Smooth muscle cell (in vitro differentiated cells): Measurements from ENCODE around the gene TMEM139. TPM values are rescaled to one million over a fixed set of nuclear protein-coding genes. Genes with fewer than 3 reads are reported as not detected.

Source experiments
- DNase-seq: peaks from one replicate; lab custom pipeline; 2025; ENCODE audit not compliant: unreplicated experiment; lab: John Stamatoyannopoulos, UW
- H2AFZ ChIP-seq: fragments of 200-600 bp; sonication (generic); 2 replicates; pipeline ENCODE4 v1.6.0; 2016; ENCODE audit warnings: antibody characterized with exemption, low read depth, mild to moderate bottlenecking
- H3F3A ChIP-seq: fragments of 200-600 bp; sonication (generic); 2 replicates; pipeline ENCODE4 v1.6.0; 2017; ENCODE audit warnings: antibody characterized with exemption, low read depth
- H3K27ac ChIP-seq: fragments of 200-600 bp; sonication (generic); 2 replicates; pipeline ENCODE4 v1.5.1; 2016; ENCODE audit warnings: low read depth, mild to moderate bottlenecking
- H3K27me3 ChIP-seq: fragments of 200-600 bp; sonication (generic); 2 replicates; pipeline ENCODE4 v1.6.1; 2016; ENCODE audit warnings: low read depth, mild to moderate bottlenecking
- H3K36me3 ChIP-seq: fragments of 200-600 bp; sonication (generic); 2 replicates; pipeline ENCODE4 v1.5.1; 2016; ENCODE audit warnings: low read depth
- H3K4me1 ChIP-seq: fragments of 200-600 bp; sonication (generic); 2 replicates; pipeline ENCODE4 v1.5.1; 2016; ENCODE audit warnings: low read depth
- H3K4me2 ChIP-seq: fragments of 200-600 bp; sonication (generic); 2 replicates; pipeline ENCODE4 v1.6.0; 2016; ENCODE audit warnings: mild to moderate bottlenecking
- H3K4me3 ChIP-seq: fragments of 200-600 bp; sonication (generic); 2 replicates; pipeline ENCODE4 v1.5.1; 2016; ENCODE audit warnings: mild to moderate bottlenecking
- H3K79me2 ChIP-seq: fragments of 200-600 bp; sonication (generic); 2 replicates; pipeline ENCODE4 v1.6.0; 2016; ENCODE audit warnings: low read depth, mild to moderate bottlenecking
- H3K9ac ChIP-seq: fragments of 200-600 bp; sonication (generic); 2 replicates; pipeline ENCODE4 v1.6.0; 2016; ENCODE audit warnings: low read depth
- H3K9me3 ChIP-seq: fragments of 200-600 bp; sonication (generic); replicated peaks from 2 replicates; pipeline ENCODE4 v1.5.1; 2016; ENCODE audit warnings: low read depth
- H4K20me1 ChIP-seq: fragments of 200-600 bp; sonication (generic); 2 replicates; pipeline ENCODE4 v1.6.0; 2016; ENCODE audit warnings: low read depth
- CTCF ChIP-seq: fragments of 200-600 bp; sonication (generic); IDR thresholded peaks from 2 replicates; pipeline ENCODE4 v1.5.1; 2017; ENCODE audit warnings: borderline replicate concordance, mild to moderate bottlenecking, antibody characterized with exemption; ENCODE audit not compliant: insufficient read depth, poor library complexity, severe bottlenecking
- WGBS: methylation state at CpG from one replicate; pipeline ENCODE4 v1.1.7; 2016; ENCODE audit warnings: low lambda C conversion rate; 5-methylcytosine and 5-hydroxymethylcytosine counted together
- polyA plus RNA-seq: library from polyadenylated mRNA; unstranded; fragments of >200 nt; fragmentation: Nextera tagmentation; extraction: Ambion mirVana; gene quantifications from 2 replicates; pipeline ENCODE4 v1.2.1, GENCODE V29; 2016
- total RNA-seq: library from RNA; depleted of rRNA; stranded (reverse); fragments of >200 nt; gene quantifications from 2 replicates; pipeline ENCODE4 v1.2.3, GENCODE V29; 2014

The TMEM139 gene
- total and polyA plus RNA-seq, 2 experiments from 2014 or later = 0.93 to 9.1 TPM

- H3K9ac ChIP-seq = no peak overlapping the region
- peaks cover 8% of the 10 kb centered on the region for H3F3A ChIP-seq
- H3K79me2 ChIP-seq = no peaks in the 10 kb centered on the region
- no peaks in the 10 kb centered on the region for H3K4me1 ChIP-seq
- DNase-seq = no peak
- no peaks in the 10 kb centered on the region for H3K36me3 ChIP-seq
- H3K4me2 ChIP-seq = no peak overlapping the region
- no peaks in the 10 kb centered on the region for H4K20me1 ChIP-seq
- H3K27me3 ChIP-seq = no peaks in the 10 kb centered on the region
- no peak overlapping the region for H3K4me3 ChIP-seq
- no peak overlapping the region for H2AFZ ChIP-seq
- no peak overlapping the region for H3K27ac ChIP-seq
- TF ChIP-seq CTCF = no peak
- WGBS = 78% methylated on average over 4 of the region's 4 CpGs
- no peaks in the 10 kb centered on the region for H3K9me3 ChIP-seq
Measured at GRCh38 chr7:143283381-143283780, 1.4 kb upstream of the TMEM139 start.

- WGBS = 50% methylated on average over 3 of the region's 3 CpGs
- peaks cover 5% of the 10 kb centered on the region for H4K20me1 ChIP-seq
- peaks cover 14% of the 10 kb centered on the region for H3K79me2 ChIP-seq
- H3K4me3 ChIP-seq = no peak overlapping the region
- H3K4me2 ChIP-seq = no peak overlapping the region
- no peak for DNase-seq
- no peaks in the 10 kb centered on the region for H3K9me3 ChIP-seq
- H3K27me3 ChIP-seq = no peaks in the 10 kb centered on the region
- H3K36me3 ChIP-seq = no peaks in the 10 kb centered on the region
- H3F3A ChIP-seq = peaks cover 8% of the 10 kb centered on the region
- H3K4me1 ChIP-seq = peaks cover 4% of the 10 kb centered on the region
- no peak overlapping the region for H3K27ac ChIP-seq
- no peak for TF ChIP-seq CTCF
- no peak overlapping the region for H3K9ac ChIP-seq
- H2AFZ ChIP-seq = no peak overlapping the region
Measured at GRCh38 chr7:143285470-143285778, 666 bp downstream of the TMEM139 start.

- no peak overlapping the region for H3K9ac ChIP-seq
- TF ChIP-seq CTCF = no peak
- H3K9me3 ChIP-seq = no peaks in the 10 kb centered on the region
- peaks cover 8% of the 10 kb centered on the region for H3F3A ChIP-seq
- H3K27ac ChIP-seq = no peak overlapping the region
- WGBS = 92% methylated on average over 11 of the region's 11 CpGs
- no peak overlapping the region for H2AFZ ChIP-seq
- H3K36me3 ChIP-seq = no peaks in the 10 kb centered on the region
- H3K4me1 ChIP-seq = peaks cover 9% of the 10 kb centered on the region
- no peak overlapping the region for H3K4me3 ChIP-seq
- H3K4me2 ChIP-seq = no peak overlapping the region
- H4K20me1 ChIP-seq = peaks cover 11% of the 10 kb centered on the region
- no peak for DNase-seq
- H3K27me3 ChIP-seq = no peaks in the 10 kb centered on the region
- H3K79me2 ChIP-seq = peaks cover 19% of the 10 kb centered on the region
Measured at GRCh38 chr7:143285806-143286521, 1.2 kb downstream of the TMEM139 start.

- Histone ChIP-seq H3K4me1 (peaks cover 12% of the 10 kb centered on the region), H3F3A (peaks cover 8% of the 10 kb centered on the region), H3K36me3 (no peaks in the 10 kb centered on the region), H3K4me2 (no peak overlapping the region), H4K20me1 (peaks cover 16% of the 10 kb centered on the region), H3K27ac (no peak overlapping the region), H2AFZ (no peak overlapping the region), H3K27me3 (no peaks in the 10 kb centered on the region), H3K79me2 (peaks cover 24% of the 10 kb centered on the region), H3K4me3 (no peak overlapping the region), H3K9ac (no peak overlapping the region), H3K9me3 (no peaks in the 10 kb centered on the region)
- WGBS = 94% methylated on average over 6 of the region's 6 CpGs
- no peak for DNase-seq
- TF ChIP-seq CTCF = no peak
Measured at GRCh38 chr7:143286522-143286890, 1.7 kb downstream of the TMEM139 start.
